Neural crest cell (in vitro differentiated cells): ENCODE results near the gene CALN1. TPM values are rescaled to one million over a fixed set of nuclear protein-coding genes. Genes with fewer than 3 reads are reported as not detected.

ENCODE experiments used
- DNase-seq: peaks from one replicate; pipeline ENCODE4 v3.0.0; 2021; ENCODE audit warnings: low read depth, mixed read lengths, low spot score
- H3K27ac Mint-ChIP-seq: one replicate; pipeline ENCODE4 v1.8.0; 2021; ENCODE audit warnings: mild to moderate bottlenecking, mixed read lengths; ENCODE audit not compliant: unreplicated experiment
- H3K27me3 Mint-ChIP-seq: 2 replicates; pipeline ENCODE4 v1.8.0; 2021; ENCODE audit warnings: low read depth, mild to moderate bottlenecking, mixed read lengths
- H3K36me3 Mint-ChIP-seq: 2 replicates; pipeline ENCODE4 v1.8.0; 2021; ENCODE audit warnings: low read depth, mild to moderate bottlenecking, mixed read lengths
- H3K4me1 Mint-ChIP-seq: 2 replicates; pipeline ENCODE4 v1.8.0; 2021; ENCODE audit warnings: mixed read lengths
- H3K4me3 Mint-ChIP-seq: one replicate; pipeline ENCODE4 v1.8.0; 2021; ENCODE audit warnings: mild to moderate bottlenecking, mixed read lengths
- H3K9me3 Mint-ChIP-seq: 2 replicates; pipeline ENCODE4 v1.8.0; 2021; ENCODE audit warnings: mixed read lengths
- total RNA-seq: library from RNA; stranded (reverse); gene quantifications from 2 replicates; pipeline ENCODE4 v1.2.1, GENCODE V29; 2021
- TF ChIP-seq, protein P1 (sequence below): fragments of 200-600 bp; sonication (generic); conservative IDR thresholded peaks from 2 replicates; pipeline ENCODE4 v1.5.0; 2021; ENCODE audit warnings: antibody characterized with exemption, mild to moderate bottlenecking

The CALN1 gene
- total RNA-seq, 1 donor from 2014 or later, result 0.51 TPM

DNA sequence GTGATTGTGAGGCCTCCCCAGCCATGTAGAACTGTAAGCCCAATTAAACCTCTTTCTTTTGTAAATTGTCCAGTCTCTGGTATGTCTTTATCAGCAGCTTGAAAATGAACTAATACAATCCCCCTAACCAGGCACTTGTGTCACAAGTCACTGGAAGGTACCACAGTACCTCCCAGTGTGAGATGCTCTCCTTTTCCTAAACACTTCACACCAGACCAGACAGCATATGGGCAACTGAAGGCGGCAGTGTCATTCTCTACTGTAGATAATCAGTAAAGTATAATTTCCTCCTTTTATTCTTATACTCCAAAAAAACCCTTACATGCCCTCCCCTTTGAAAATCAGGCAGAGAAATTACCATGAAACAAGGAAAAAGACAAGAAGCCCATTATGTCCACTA is 113.2 kb downstream of the CALN1 start:
- Mint-ChIP-seq H3K27ac (no peak overlapping the region), H3K36me3 (no peaks in the 10 kb centered on the region), H3K27me3 (peaks cover 2% of the 10 kb centered on the region), H3K4me3 (no peak overlapping the region), H3K9me3 (peaks cover 3% of the 10 kb centered on the region), H3K4me1 (no peaks in the 10 kb centered on the region)
- TF ChIP-seq, protein P1, sequence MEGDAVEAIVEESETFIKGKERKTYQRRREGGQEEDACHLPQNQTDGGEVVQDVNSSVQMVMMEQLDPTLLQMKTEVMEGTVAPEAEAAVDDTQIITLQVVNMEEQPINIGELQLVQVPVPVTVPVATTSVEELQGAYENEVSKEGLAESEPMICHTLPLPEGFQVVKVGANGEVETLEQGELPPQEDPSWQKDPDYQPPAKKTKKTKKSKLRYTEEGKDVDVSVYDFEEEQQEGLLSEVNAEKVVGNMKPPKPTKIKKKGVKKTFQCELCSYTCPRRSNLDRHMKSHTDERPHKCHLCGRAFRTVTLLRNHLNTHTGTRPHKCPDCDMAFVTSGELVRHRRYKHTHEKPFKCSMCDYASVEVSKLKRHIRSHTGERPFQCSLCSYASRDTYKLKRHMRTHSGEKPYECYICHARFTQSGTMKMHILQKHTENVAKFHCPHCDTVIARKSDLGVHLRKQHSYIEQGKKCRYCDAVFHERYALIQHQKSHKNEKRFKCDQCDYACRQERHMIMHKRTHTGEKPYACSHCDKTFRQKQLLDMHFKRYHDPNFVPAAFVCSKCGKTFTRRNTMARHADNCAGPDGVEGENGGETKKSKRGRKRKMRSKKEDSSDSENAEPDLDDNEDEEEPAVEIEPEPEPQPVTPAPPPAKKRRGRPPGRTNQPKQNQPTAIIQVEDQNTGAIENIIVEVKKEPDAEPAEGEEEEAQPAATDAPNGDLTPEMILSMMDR, result no peak
- DNase-seq, result no peak

DNA sequence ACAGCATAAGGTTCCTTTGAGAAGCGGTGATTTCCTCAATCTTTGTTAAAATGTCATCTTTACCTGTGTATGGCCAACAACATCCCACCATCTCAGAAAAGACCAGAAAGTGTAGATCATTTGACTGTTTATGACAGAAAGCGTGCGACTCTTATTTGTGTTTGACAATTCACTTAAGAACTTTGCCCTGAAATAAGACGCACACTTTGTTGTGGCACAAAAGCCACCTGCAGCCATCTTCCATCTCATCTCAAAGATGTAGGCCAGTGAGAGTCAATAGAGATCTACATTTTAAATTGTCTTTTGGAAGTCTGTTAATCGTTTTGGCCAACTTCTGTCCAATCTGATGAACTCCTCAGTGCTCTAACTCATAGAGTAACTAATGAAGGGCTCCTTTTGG is 114.0 kb downstream of the CALN1 start:
- no peak overlapping the region for H3K27ac Mint-ChIP-seq
- no peaks in the 10 kb centered on the region for H3K4me1 Mint-ChIP-seq
- DNase-seq, result no peak
- TF ChIP-seq, protein P1, result no peak
- no peaks in the 10 kb centered on the region for H3K36me3 Mint-ChIP-seq
- peaks cover 3% of the 10 kb centered on the region for H3K9me3 Mint-ChIP-seq
- no peak overlapping the region for H3K4me3 Mint-ChIP-seq
- peaks cover 2% of the 10 kb centered on the region for H3K27me3 Mint-ChIP-seq

DNA sequence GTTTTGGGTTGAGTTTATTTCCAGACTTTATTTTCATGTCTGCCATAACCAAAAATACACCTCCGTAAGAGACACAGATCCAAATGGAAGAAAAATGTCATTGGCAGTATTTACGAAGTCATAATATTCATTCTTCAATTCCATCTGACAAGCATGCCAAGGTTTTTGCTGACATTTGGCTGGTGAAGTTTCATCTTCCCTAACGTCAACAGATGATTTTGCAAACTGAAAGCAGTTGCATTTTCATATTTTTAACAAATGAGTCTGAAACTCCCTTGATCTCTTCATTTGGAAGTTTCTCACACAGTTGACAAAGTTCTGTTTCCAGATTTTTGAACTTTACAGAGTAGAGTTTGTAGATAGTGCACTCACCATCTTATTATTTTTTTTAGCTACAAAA is 114.5 kb downstream of the CALN1 start:
- Mint-ChIP-seq H3K36me3 (no peaks in the 10 kb centered on the region), H3K4me3 (no peak overlapping the region), H3K27me3 (peaks cover 2% of the 10 kb centered on the region), H3K4me1 (no peaks in the 10 kb centered on the region), H3K27ac (no peak overlapping the region), H3K9me3 (peaks cover 3% of the 10 kb centered on the region)
- TF ChIP-seq, protein P1, result no peak
- no peak for DNase-seq

DNA sequence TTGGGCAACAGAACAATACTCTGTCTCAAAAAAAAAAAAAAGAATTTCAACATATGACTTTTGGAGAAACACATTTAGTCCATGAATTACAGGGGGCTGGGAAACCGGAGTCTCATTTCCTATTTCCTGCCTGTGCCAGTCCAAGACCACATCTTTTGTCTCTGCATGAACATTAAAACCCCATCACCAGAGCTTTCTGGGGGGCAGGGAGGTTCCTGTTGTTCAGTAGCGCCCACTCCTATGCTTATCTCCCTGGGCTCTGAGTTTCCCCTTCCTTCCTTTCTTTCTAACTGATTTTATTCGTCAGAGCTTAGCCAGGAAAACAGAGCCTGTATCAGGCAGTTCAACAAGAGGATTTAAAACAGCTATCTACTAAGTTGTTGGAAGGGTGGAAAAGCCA is 119.3 kb downstream of the CALN1 start:
- Mint-ChIP-seq H3K27me3 (peaks cover 2% of the 10 kb centered on the region), H3K4me3 (no peak overlapping the region), H3K27ac (no peak overlapping the region), H3K36me3 (no peaks in the 10 kb centered on the region), H3K9me3 (peaks cover 6% of the 10 kb centered on the region), H3K4me1 (no peaks in the 10 kb centered on the region)
- no peak for DNase-seq
- TF ChIP-seq, protein P1, result no peak

DNA sequence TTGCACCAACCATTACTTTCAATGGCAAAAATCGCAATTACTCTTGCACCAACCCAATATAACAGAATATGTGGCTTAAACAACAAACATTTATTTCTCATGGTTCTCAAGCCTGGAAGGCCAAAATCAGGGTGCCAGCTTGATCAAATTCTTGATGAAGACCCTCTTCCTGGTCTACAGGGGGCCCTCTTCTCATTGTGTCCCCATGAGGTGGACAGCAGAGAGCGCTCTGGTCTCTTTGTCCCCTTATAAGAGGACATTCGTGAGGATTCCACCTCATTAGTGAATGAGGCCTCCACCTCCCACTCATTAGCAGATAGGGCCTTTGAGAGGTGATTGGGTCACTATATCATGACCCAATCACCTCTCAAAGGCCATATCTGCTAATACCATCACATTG is 120.0 kb downstream of the CALN1 start:
- TF ChIP-seq, protein P1, result no peak
- peaks cover 6% of the 10 kb centered on the region for H3K9me3 Mint-ChIP-seq
- DNase-seq, result no peak
- H3K4me1 Mint-ChIP-seq, result no peaks in the 10 kb centered on the region
- no peak overlapping the region for H3K27ac Mint-ChIP-seq
- H3K36me3 Mint-ChIP-seq, result no peaks in the 10 kb centered on the region
- H3K27me3 Mint-ChIP-seq, result peaks cover 2% of the 10 kb centered on the region
- no peak overlapping the region for H3K4me3 Mint-ChIP-seq

DNA sequence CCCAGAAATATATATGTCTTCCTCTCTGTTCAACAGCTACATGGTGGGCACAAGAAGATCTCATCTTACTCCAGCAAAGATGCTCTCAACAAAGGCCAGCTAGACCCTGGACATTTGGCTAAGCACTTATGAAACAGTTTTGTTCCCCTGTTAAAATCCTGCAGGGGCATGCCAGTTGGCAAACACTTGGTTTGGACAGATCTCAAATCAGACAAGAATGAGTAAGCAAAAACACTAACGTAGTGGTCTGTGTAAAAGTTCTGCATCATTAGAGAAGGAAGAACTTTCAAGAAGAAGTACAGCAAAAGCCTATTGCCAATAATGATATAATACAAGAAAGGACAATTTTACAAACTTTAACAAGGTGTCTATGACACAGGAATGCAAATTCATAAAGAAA is 125.6 kb downstream of the CALN1 start:
- no peaks in the 10 kb centered on the region for H3K36me3 Mint-ChIP-seq
- DNase-seq, result no peak
- H3K4me1 Mint-ChIP-seq, result peaks cover 3% of the 10 kb centered on the region
- no peak overlapping the region for H3K4me3 Mint-ChIP-seq
- H3K27me3 Mint-ChIP-seq, result peaks cover 8% of the 10 kb centered on the region
- no peak overlapping the region for H3K27ac Mint-ChIP-seq
- peaks cover 9% of the 10 kb centered on the region for H3K9me3 Mint-ChIP-seq
- TF ChIP-seq, protein P1, result no peak
